GM23338 (cell line): ENCODE data around the gene DLG2. TPM values are rescaled to one million over a fixed set of nuclear protein-coding genes. Genes with fewer than 3 reads are reported as not detected.

ENCODE experiments used
- ATAC-seq: fragments of 200-7000 bp; cut with Tn5 transposase; 3 replicates; pipeline ENCODE4 v1.9.1; 2020
- DNase-seq: peaks from one replicate; pipeline ENCODE4 v3.0.0-alpha.2; 2015; ENCODE audit warnings: low spot score
- H2AFZ ChIP-seq: fragments of 200-600 bp; sonication (generic); 2 replicates; pipeline ENCODE4 v1.8.0; 2016; ENCODE audit warnings: antibody characterized with exemption, mild to moderate bottlenecking, moderate library complexity
- H3F3A ChIP-seq: fragments of 200-600 bp; sonication (generic); replicated peaks from 2 replicates; pipeline ENCODE4 v1.8.0; 2017; ENCODE audit warnings: antibody characterized with exemption, mixed run types, low read depth
- H3K27ac ChIP-seq: fragments of 200-600 bp; sonication (generic); 2 replicates; pipeline ENCODE4 v1.6.1; 2016; ENCODE audit warnings: low read depth
- H3K27me3 ChIP-seq: fragments of 200-600 bp; sonication (generic); 2 replicates; pipeline ENCODE4 v1.8.0; 2016; ENCODE audit warnings: mild to moderate bottlenecking, mixed run types, moderate library complexity; ENCODE audit not compliant: insufficient read depth
- H3K36me3 ChIP-seq: fragments of 200-600 bp; sonication (generic); 2 replicates; pipeline ENCODE4 v1.8.0; 2016; ENCODE audit warnings: mild to moderate bottlenecking; ENCODE audit not compliant: insufficient read depth
- H3K4me1 ChIP-seq: fragments of 200-600 bp; sonication (generic); 2 replicates; pipeline ENCODE4 v1.8.0; 2016; ENCODE audit warnings: mild to moderate bottlenecking, moderate library complexity; ENCODE audit not compliant: insufficient read depth
- H3K4me2 ChIP-seq: fragments of 200-600 bp; sonication (generic); 2 replicates; pipeline ENCODE4 v1.7.1; 2017; ENCODE audit warnings: mixed run types
- H3K4me3 ChIP-seq: fragments of 200-600 bp; sonication (generic); 2 replicates; pipeline ENCODE4 v1.6.1; 2016; ENCODE audit warnings: mixed run types
- H3K79me2 ChIP-seq: fragments of 200-600 bp; sonication (generic); replicated peaks from 2 replicates; pipeline ENCODE4 v1.8.0; 2017; ENCODE audit warnings: mild to moderate bottlenecking; ENCODE audit not compliant: insufficient read depth
- H3K9me2 ChIP-seq: fragments of 200-600 bp; sonication (generic); 2 replicates; pipeline ENCODE4 v1.8.0; 2017; ENCODE audit not compliant: insufficient read depth
- H4K20me1 ChIP-seq: fragments of 200-600 bp; sonication (generic); replicated peaks from 2 replicates; pipeline ENCODE4 v1.8.0; 2017; ENCODE audit warnings: mild to moderate bottlenecking; ENCODE audit not compliant: insufficient read depth
- H3K27ac Mint-ChIP-seq: 2 replicates; pipeline ENCODE4 v1.8.0; 2020; ENCODE audit warnings: inconsistent platforms, mild to moderate bottlenecking, moderate library complexity, mixed read lengths
- H3K27me3 Mint-ChIP-seq: 3 replicates; pipeline ENCODE4 v1.8.0; 2022; ENCODE audit warnings: low read depth, mild to moderate bottlenecking, moderate library complexity, mixed read lengths, inconsistent platforms; ENCODE audit not compliant: insufficient read depth, poor library complexity
- H3K36me3 Mint-ChIP-seq: 3 replicates; pipeline ENCODE4 v1.8.0; 2021; ENCODE audit warnings: low read depth, mild to moderate bottlenecking, inconsistent platforms, moderate library complexity, mixed read lengths
- H3K4me1 Mint-ChIP-seq: 3 replicates; pipeline ENCODE4 v1.8.0; 2020; ENCODE audit warnings: mild to moderate bottlenecking, inconsistent platforms, mixed read lengths
- H3K4me3 Mint-ChIP-seq: 3 replicates; pipeline ENCODE4 v1.8.0; 2021; ENCODE audit warnings: moderate library complexity, mild to moderate bottlenecking, inconsistent platforms, mixed read lengths
- H3K9me3 Mint-ChIP-seq: 3 replicates; pipeline ENCODE4 v1.8.0; 2020; ENCODE audit warnings: moderate library complexity, mild to moderate bottlenecking, inconsistent platforms, mixed read lengths
- CREB1 ChIP-seq: fragments of 250-450 bp; sonication (Bioruptor Pico); IDR thresholded peaks from 2 replicates; pipeline ENCODE4 v1.5.0; 2020; ENCODE audit warnings: low read depth, mild to moderate bottlenecking, moderate library complexity
- CTCF ChIP-seq, 2 experiments: fragments of 200-600 bp in 1 of 2; sonication (generic) in 1 of 2; conservative IDR thresholded peaks; 2 replicates each; pipeline versions ENCODE4 v1.5.1 to v1.6.1; 2016 to 2017; ENCODE audit warnings: antibody characterized with exemption in 2 of 2, low read depth in 2 of 2, mild to moderate bottlenecking in 2 of 2, moderate library complexity in 1 of 2
- ETS1 ChIP-seq: IDR thresholded peaks from 2 replicates; pipeline ENCODE4 v1.6.1; 2016; ENCODE audit warnings: antibody characterized with exemption
- EZH2 ChIP-seq: fragments of 200-600 bp; sonication (generic); IDR thresholded peaks from one replicate; pipeline ENCODE4 v1.8.0; 2017; ENCODE audit warnings: antibody characterized with exemption, mild to moderate bottlenecking, low read depth; ENCODE audit not compliant: unreplicated experiment
- EZH2phosphoT487 ChIP-seq: fragments of 200-600 bp; sonication (generic); IDR thresholded peaks from one replicate; pipeline ENCODE4 v1.8.1; 2018; ENCODE audit warnings: antibody characterized with exemption; ENCODE audit not compliant: unreplicated experiment
- JUNB ChIP-seq: IDR thresholded peaks from one replicate; pipeline ENCODE4 v1.6.1; 2016; ENCODE audit warnings: antibody characterized with exemption; ENCODE audit not compliant: unreplicated experiment
- NANOG ChIP-seq: IDR thresholded peaks from 2 replicates; pipeline ENCODE4 v1.6.1; 2016; ENCODE audit warnings: antibody characterized with exemption, borderline replicate concordance
- REST ChIP-seq: IDR thresholded peaks from one replicate; pipeline ENCODE4 v1.6.1; 2018; ENCODE audit warnings: antibody characterized with exemption; ENCODE audit not compliant: unreplicated experiment
- ZNF114 ChIP-seq: fragments of 250-450 bp; sonication (Bioruptor Pico); IDR thresholded peaks from 2 replicates; pipeline ENCODE4 v1.5.0; 2020; ENCODE audit warnings: mild to moderate bottlenecking, moderate library complexity
- ZNF331 ChIP-seq: fragments of 250-450 bp; sonication (Bioruptor Pico); IDR thresholded peaks from 2 replicates; pipeline ENCODE4 v1.5.0; 2020; ENCODE audit warnings: low read depth, mild to moderate bottlenecking, moderate library complexity
- polyA plus RNA-seq: library from polyadenylated mRNA; unstranded; fragments of >200 nt; fragmentation: Nextera tagmentation; extraction: Ambion mirVana; gene quantifications from 2 replicates; pipeline ENCODE4 v1.2.1, GENCODE V29; 2016
- total RNA-seq: library from RNA; depleted of rRNA; stranded (reverse); fragments of >200 nt; shearing (Covaris generic); gene quantifications from 2 replicates; pipeline ENCODE4 v1.2.3, GENCODE V29; 2014

DLG2 gene
- total and polyA plus RNA-seq, 2 experiments from 2014 or later: 19.8 to 21.5 TPM

GRCh38 chr11:83572581-83573496 lies 2054.3 kb downstream of the DLG2 start (continued):
- TF ChIP-seq CTCF (conservative IDR thresholded peaks at IDR 0.05; ENCODE audit: low read depth in 2 of 2): no peak
- no peak for TF ChIP-seq EZH2
- no peak for TF ChIP-seq ZNF331 (CRISPR knock-in tag)
- no peak for TF ChIP-seq REST
- no peak for TF ChIP-seq NANOG

GRCh38 chr11:83571302-83571701 lies 2055.8 kb downstream of the DLG2 start:
- no peak overlapping the region for H3K27ac ChIP-seq
- H3K36me3 Mint-ChIP-seq: no peaks in the 10 kb centered on the region
- H3K9me2 ChIP-seq: no peaks in the 10 kb centered on the region
- no peaks in the 10 kb centered on the region for H3K27me3 Mint-ChIP-seq
- H3K9me3 Mint-ChIP-seq: no peaks in the 10 kb centered on the region
- no peaks in the 10 kb centered on the region for H3K36me3 ChIP-seq
- H3K4me3 ChIP-seq: no peak overlapping the region
- no peak overlapping the region for H2AFZ ChIP-seq
- no peak overlapping the region for H3K4me2 ChIP-seq
- no peaks in the 10 kb centered on the region for H3K79me2 ChIP-seq
- DNase-seq: peak; percentile 23
- no peaks in the 10 kb centered on the region for H4K20me1 ChIP-seq
- H3K4me3 Mint-ChIP-seq: no peak overlapping the region
- no peaks in the 10 kb centered on the region for H3K27me3 ChIP-seq
- ATAC-seq: no peak
- H3K4me1 ChIP-seq: peaks cover 15% of the 10 kb centered on the region; the same call in 1 of the 2 replicates
- peak overlapping the region; percentile 95 for H3K27ac Mint-ChIP-seq
- H3F3A ChIP-seq: no peaks in the 10 kb centered on the region
- peaks cover 33% of the 10 kb centered on the region for H3K4me1 Mint-ChIP-seq
- TF ChIP-seq CREB1 (CRISPR knock-in tag) (no peak), EZH2phosphoT487 (no peak), CTCF (conservative IDR thresholded peaks at IDR 0.05; ENCODE audit: low read depth in 2 of 2) (no peak), NANOG (no peak), ZNF114 (CRISPR knock-in tag) (no peak), ETS1 (no peak), ZNF331 (CRISPR knock-in tag) (no peak), JUNB (no peak), REST (no peak), EZH2 (no peak)
